ENCODE data around the gene TRIP6.

Gene TRIP6

DNA sequence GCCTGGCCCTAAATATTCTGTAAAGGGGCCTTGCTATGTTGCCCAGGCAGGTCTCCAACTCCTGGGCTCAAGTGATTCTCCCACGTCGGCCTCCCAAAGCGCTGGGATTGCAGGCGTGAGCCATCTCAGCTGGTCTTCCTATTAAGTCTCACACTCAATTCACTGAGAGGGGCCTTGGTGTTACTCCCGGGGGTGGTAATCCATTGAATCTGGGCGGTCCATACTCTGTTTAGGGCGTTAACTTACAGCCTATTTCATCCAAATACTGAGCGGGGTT lies 7.1 kb downstream of the TRIP6 start:
- DNase-seq, result no peak

DNA sequence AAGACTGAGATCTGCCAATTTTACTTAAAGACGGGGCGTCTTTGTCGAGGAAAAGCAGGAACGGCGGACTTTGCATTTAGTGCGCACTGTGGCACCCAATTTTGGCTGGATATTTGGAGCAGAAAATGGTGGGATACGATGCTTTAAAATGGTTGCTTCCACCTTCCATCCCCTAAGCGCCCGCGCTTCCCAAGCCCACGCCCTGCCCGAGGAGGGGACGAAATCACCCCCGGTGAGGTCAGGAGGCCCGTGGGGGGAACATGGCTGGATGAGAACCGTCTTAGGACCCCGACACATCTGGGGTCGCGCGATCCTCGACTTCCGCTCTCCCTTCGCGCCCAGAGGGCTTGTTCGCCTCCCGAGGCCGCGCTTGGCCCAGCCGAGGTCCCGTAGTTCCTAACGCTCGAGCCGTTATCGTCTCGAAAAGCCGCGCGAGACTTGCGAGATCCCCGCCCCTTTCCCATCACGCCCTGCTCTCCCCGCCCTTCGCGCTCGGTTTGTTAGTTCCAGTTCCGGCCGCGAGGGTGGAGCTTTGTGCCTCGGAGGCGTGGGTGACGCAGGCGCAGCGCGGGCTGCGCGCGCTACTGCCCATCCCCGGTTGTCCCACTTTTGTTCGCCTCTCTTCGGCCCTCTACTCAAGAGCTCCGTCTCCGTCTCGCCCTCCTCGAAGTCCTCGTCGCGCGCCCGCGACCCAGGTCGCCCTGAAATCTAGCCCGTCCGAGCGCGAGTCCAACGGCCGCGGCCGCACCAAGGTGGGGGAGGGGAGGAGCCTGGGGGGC lies 7.6 kb downstream of the TRIP6 start, which contains the start of gene SRRT:
TSS of gene SRRT (plus strand) at position 527 of the 779 bp plus-strand sequence. CDS start 488 bp downstream, outside the sequence.
- DNase-seq, result peak; percentile 92 to 99

GRCh38 chr7:100875356-100875751 lies 8.2 kb downstream of the TRIP6 start:
- DNase-seq, result no peak

DNA sequence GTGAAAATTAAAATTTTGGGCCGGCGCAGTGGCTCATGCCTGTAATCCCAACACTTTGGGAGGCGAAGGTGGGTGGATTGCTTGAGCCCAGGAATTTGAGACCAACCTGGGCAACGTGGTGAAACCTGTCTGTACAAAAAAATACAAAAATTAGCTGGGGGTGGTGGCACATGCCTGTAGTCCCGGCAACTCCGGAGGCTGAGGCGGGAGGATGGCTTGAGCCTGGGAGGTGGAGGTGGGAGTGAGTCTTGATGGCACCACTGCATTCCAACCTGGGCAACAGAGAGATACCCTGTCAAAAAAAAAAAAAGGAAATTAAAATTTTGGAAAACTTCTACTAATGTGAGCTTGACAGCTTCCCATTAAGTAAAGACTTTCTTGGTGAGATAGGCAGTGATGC lies 10.8 kb downstream of the TRIP6 start:
- no peak for DNase-seq

- DNase-seq, result no peak
Measured at GRCh38 chr7:100878685-100879084, 11.5 kb downstream of the TRIP6 start.

GRCh38 chr7:100879685-100880261 lies 12.6 kb downstream of the TRIP6 start:
- no peak for DNase-seq

DNA sequence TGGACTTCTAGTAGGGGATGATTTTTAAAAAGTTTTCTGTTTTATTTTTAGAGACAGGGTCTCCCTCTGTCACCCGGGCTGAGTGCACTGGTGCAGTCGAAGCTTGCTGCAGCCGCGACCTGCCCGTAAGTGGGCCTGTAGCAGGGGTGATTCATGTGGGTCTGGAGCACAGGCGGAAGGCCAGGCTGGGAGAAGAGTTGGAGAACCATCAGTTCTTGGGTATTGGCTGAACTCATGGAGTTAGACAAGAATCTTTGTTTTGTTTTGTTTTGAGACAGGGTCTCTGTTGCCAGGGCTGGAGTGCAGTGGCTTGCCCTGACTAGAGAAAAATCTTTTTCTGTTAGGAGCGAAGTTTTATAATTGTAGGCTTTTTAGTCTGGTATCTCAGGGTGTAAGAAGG lies 13.5 kb downstream of the TRIP6 start:
- no peak for DNase-seq

- no peak for DNase-seq
Measured at GRCh38 chr7:100881136-100881535, 13.9 kb downstream of the TRIP6 start.

- no peak for DNase-seq
Measured at GRCh38 chr7:100882201-100882600, 15.0 kb downstream of the TRIP6 start.

- no peak for DNase-seq
Measured at GRCh38 chr7:100882785-100883526, 15.8 kb downstream of the TRIP6 start.

DNA sequence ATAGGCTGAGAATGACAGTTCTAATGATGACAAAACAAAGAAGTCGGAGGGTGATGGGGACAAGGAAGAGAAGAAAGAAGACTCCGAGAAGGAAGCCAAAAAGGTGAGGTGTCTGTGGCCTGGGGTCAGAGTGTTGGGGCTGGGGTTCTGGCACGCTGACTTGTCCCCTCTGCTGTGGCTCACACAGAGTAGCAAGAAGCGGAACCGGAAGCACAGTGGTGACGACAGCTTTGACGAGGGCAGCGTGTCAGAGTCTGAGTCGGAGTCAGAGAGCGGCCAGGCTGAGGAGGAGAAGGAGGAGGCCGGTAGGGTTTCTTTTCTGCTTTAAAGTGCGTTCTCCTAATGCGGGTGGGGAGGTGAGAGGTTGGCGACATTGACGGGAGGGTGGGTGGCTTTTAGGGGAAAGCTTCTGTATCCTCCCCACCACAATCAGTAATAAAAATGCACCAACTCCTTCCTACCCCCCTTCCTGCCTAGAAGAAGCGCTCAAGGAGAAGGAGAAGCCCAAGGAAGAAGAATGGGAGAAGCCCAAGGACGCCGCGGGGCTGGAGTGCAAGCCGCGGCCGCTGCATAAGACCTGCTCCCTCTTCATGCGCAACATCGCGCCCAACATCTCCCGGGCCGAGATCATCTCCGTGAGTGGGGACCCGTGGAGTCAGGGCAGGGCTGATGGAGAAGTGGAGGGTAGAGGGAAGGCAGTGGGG lies 17.7 kb downstream of the TRIP6 start:
- no peak for DNase-seq

DNA sequence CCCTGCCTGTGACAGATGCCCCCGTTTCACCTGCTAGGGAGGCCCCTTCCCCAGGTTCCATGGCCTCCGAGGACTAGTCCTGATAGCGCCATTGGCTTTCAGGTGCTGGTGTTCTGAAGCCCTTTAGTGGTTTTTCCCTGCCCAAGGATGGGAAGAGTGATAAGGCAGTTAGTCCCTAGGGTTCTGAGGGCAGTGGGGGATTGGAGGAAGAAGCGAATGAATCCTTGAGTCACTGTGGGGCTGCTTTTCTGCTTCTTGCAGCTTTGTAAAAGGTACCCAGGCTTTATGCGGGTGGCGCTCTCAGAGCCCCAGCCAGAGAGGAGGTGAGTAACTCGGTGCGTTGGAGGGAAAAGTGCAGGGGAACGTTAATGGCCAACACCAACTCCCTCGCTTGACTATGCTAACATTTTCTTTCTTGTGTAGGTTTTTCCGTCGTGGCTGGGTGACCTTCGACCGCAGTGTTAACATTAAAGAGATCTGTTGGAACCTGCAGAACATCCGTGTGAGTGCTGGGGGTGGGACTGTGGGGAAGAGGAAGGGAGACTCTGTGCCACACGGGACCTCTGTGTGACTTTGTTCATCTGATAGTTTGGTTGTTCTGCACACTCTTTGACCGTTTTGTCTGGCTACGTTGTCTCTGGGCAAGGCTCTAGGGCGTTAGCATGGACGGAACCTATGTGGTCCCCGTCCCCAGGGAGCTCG lies 18.4 kb downstream of the TRIP6 start:
- DNase-seq, result no peak

GRCh38 chr7:100886142-100886935 lies 19.2 kb downstream of the TRIP6 start:
- no peak for DNase-seq

GRCh38 chr7:100886936-100887515 lies 19.8 kb downstream of the TRIP6 start:
- no peak for DNase-seq

- DNase-seq, result no peak
Measured at GRCh38 chr7:100887516-100888290, 20.5 kb downstream of the TRIP6 start.

GRCh38 chr7:100888291-100888987 lies 21.3 kb downstream of the TRIP6 start:
- DNase-seq, result no peak

DNA sequence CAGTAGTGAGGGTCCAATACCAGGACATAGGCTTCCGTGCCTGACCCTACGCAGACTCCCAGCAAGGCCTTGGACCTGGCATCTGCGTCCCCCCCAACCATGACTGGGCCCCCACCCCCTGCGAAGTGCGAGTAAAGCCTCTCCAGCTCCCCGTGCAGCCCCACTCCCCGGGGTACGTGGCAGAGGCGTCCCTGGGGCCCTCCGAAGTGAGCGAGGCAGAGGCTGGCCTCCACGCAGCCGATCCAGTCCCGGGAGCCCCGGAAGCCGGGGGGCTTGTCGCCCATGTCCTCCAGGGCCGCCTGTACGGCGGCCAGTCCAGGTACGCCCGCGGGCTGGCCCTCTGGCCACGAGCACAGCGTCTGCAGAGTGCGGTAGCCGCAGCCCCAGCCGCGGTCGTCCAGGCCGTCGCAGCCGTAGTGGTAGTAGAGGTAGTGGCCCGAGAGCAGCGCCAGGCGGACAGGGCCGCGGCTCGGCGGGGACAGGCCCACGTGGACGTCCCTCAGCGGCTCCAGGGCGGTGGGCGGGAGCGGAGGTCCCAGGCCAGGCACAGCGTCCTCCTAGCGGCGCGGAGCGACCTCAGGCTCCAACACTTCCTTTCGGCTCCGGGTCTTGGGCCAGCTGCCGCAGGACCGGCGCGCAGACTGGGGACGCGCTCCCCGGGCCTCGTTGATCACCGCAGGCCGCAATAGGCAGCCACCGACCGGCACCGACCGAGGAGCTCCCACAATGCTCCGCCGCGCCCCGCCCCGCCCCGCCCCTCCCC lies 22.0 kb downstream of the TRIP6 start, which contains the start of gene UFSP1:
TSS of gene UFSP1 (minus strand) at position 728 of the 763 bp plus-strand sequence. CDS start at position 284, 444 bp downstream.
- DNase-seq, result no peak

- no peak for DNase-seq
Measured at GRCh38 chr7:100890653-100891567, 23.7 kb downstream of the TRIP6 start.

Measured in NCI-H187 (cell line).